Endothelial cell (in vitro differentiated cells): ENCODE measurements around the gene ZNF576. TPM values are rescaled to one million over a fixed set of nuclear protein-coding genes. Genes with fewer than 3 reads are reported as not detected.

Experiments used
- DNase-seq: peaks from one replicate; pipeline ENCODE4 v3.0.0; 2021; ENCODE audit warnings: low spot score
- H3K27ac Mint-ChIP-seq: one replicate; pipeline ENCODE4 v1.8.0; 2021; ENCODE audit warnings: mixed read lengths, inconsistent platforms; ENCODE audit not compliant: unreplicated experiment
- H3K27me3 Mint-ChIP-seq: one replicate; pipeline ENCODE4 v1.8.0; 2021; ENCODE audit warnings: mild to moderate bottlenecking, moderate library complexity, mixed read lengths, inconsistent platforms; ENCODE audit not compliant: unreplicated experiment
- H3K36me3 Mint-ChIP-seq: one replicate; pipeline ENCODE4 v1.8.0; 2021; ENCODE audit warnings: mild to moderate bottlenecking, low read depth, mixed read lengths, inconsistent platforms; ENCODE audit not compliant: unreplicated experiment
- H3K4me1 Mint-ChIP-seq: one replicate; pipeline ENCODE4 v1.8.0; 2021; ENCODE audit warnings: mild to moderate bottlenecking, mixed read lengths, inconsistent platforms; ENCODE audit not compliant: unreplicated experiment
- H3K4me3 Mint-ChIP-seq: one replicate; pipeline ENCODE4 v1.8.0; 2021; ENCODE audit warnings: mild to moderate bottlenecking, mixed read lengths, inconsistent platforms; ENCODE audit not compliant: unreplicated experiment
- H3K9me3 Mint-ChIP-seq: one replicate; pipeline ENCODE4 v1.8.0; 2021; ENCODE audit warnings: mixed read lengths, inconsistent platforms; ENCODE audit not compliant: unreplicated experiment
- CTCF ChIP-seq: fragments of 200-600 bp; sonication (generic); IDR thresholded peaks from one replicate; pipeline ENCODE4 v1.5.0; 2021; ENCODE audit warnings: antibody characterized with exemption; ENCODE audit not compliant: unreplicated experiment
- total RNA-seq: library from RNA; stranded (reverse); fragmentation: NEBNext Ultra II Directional; extraction: Animal tissue kit (Norgen Biotek cat#: 25700); gene quantifications from one replicate; pipeline ENCODE4 v1.2.1, GENCODE V29; 2021; ENCODE audit not compliant: unreplicated experiment

ZNF576 gene
- total RNA-seq, 1 donor from 2014 or later: 10.7 TPM

DNA sequence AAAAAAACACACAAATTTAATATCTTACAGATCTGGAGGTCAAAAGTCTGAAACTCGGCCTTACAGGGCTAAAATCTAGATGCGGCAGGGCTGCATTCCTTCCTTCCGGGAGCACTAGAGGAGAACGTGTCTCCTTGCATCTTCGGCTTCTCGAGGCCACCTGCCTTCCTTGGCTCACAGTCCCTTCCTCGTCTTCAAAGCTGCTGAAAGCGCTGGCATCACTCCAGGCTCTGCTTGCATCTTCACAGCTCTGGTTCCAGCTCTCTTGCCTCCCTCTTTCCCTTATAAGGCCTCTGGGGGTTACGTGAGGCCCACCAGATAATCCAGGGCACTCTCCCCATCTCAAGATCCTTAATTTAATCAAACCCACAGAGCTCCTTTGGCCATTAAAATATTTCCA, 31.6 kb upstream of the ZNF576 start:
- no peak overlapping the region for H3K27ac Mint-ChIP-seq
- H3K9me3 Mint-ChIP-seq: no peaks in the 10 kb centered on the region

GRCh38 chr19:43569657-43570056, 26.7 kb upstream of the ZNF576 start:
- Mint-ChIP-seq H3K27ac (no peak overlapping the region), H3K4me1 (peaks cover under 1% of the 10 kb centered on the region), H3K27me3 (peaks cover 4% of the 10 kb centered on the region)

More for the DNA sequence above, 31.6 kb upstream of the ZNF576 start:
- H3K4me3 Mint-ChIP-seq: no peak overlapping the region
- H3K36me3 Mint-ChIP-seq: peaks cover 22% of the 10 kb centered on the region
- no peak for DNase-seq
- H3K27me3 Mint-ChIP-seq: peaks cover 9% of the 10 kb centered on the region
- TF ChIP-seq CTCF: no peak
- H3K4me1 Mint-ChIP-seq: no peaks in the 10 kb centered on the region

DNA sequence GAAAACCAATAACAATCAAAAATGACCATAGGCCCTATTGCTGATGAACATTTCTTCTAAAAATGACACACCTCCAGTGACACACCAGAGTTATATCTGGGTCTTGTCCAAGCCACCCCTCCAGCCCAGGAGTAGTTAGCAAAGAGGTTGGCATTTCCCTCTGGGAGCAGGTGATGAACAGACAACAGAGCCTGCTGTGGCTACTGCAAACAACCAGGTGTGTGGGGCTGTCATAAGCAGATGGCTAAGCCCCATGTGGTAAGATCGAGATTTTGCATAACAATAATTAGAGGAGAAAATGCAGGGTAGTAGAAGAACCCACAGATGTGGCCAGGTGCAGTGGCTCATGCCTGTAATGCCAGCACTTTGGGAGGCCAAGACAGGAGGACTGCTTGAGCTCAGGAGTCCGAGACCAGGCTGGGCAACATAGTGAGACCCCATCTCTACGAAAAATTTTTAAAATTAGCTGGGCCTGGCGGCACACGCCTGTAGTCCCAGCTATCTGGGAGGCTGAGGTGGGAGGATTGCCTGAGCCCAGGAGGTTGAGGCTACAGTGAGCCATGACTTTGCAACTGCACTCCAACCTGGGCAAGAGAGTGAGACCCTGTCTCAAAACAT, 26.1 kb upstream of the ZNF576 start:
- DNase-seq: no peak
- Mint-ChIP-seq H3K27ac (no peak overlapping the region), H3K36me3 (peaks cover 9% of the 10 kb centered on the region), H3K4me3 (no peak overlapping the region), H3K9me3 (no peaks in the 10 kb centered on the region), H3K27me3 (peaks cover 8% of the 10 kb centered on the region), H3K4me1 (peaks cover 6% of the 10 kb centered on the region)
- no peak for TF ChIP-seq CTCF

More at GRCh38 chr19:43569657-43570056, 26.7 kb upstream of the ZNF576 start:
- Mint-ChIP-seq H3K9me3 (no peaks in the 10 kb centered on the region), H3K36me3 (peaks cover 4% of the 10 kb centered on the region), H3K4me3 (no peak overlapping the region)
- no peak for DNase-seq
- TF ChIP-seq CTCF: no peak

- peaks cover 14% of the 10 kb centered on the region for H3K4me1 Mint-ChIP-seq
- H3K36me3 Mint-ChIP-seq: peaks cover 9% of the 10 kb centered on the region
- H3K27me3 Mint-ChIP-seq: peaks cover 13% of the 10 kb centered on the region
- H3K9me3 Mint-ChIP-seq: no peaks in the 10 kb centered on the region
- peak overlapping the region; percentile 81 for H3K27ac Mint-ChIP-seq
- peak overlapping the region; percentile 71 for H3K4me3 Mint-ChIP-seq
- no peak for DNase-seq
- TF ChIP-seq CTCF: no peak
Observed at GRCh38 chr19:43572171-43572588, 24.2 kb upstream of the ZNF576 start.

DNA sequence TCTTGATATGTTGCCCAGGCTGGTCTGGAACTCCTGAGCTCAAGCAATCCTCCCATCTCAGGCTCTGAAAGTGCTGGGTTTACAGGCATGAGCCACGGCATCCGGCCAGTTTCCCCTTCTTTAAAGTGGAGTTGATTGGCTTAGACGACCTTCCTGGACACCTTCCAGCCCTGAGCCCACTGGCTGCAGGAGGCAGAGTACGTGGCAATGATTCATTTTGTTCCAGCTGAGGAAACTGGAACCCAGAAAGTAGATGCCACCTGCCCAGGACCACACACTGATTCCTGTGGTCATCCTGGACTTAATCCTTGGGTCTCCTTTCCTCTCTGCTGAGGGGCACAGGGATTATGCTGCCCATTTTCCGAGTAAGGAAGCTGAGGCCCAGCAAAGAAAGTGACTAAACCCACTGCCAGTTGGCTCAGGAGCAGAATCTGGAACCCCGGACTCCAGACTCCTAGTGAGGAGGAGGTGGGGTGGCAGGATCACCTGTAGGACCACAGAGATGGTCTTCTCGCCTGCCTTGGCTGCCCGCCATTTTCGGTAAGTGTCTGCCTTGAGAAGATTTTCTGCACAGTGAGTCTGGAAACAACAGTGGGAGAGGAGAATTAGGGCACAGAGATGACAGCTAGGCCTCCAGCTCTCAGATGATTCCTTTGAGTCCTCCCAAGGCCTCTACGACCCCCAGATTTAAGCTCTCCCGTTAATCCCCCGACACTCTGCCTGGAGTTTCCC, 21.8 kb upstream of the ZNF576 start:
- TF ChIP-seq CTCF: no peak
- DNase-seq: no peak
- Mint-ChIP-seq H3K27me3 (peaks cover 17% of the 10 kb centered on the region), H3K4me1 (peaks cover 19% of the 10 kb centered on the region), H3K36me3 (peaks cover 9% of the 10 kb centered on the region), H3K9me3 (no peaks in the 10 kb centered on the region), H3K4me3 (peak overlapping the region; percentile 98), H3K27ac (peak overlapping the region; percentile 99)
